ENCODE data around the gene KAT8.
"Not testable (repeated sequence)": the region's sequence is repeated elsewhere in the genome, so short reads cannot be mapped to it uniquely, and the experiment has no call there.

KAT8 gene

GRCh38 chr16:31133046-31133501 is 15.6 kb downstream of the KAT8 start:
- no peak for DNase-seq

- DNase-seq: no peak
These were observed 16.7 kb downstream of the KAT8 start for GRCh38 chr16:31134091-31134571.

GRCh38 chr16:31134625-31135534 is 17.4 kb downstream of the KAT8 start:
- no peak for DNase-seq

- DNase-seq: no peak
These were observed 18.2 kb downstream of the KAT8 start, which contains the start of gene PRSS8 for GRCh38 chr16:31135535-31136286. TSS of gene PRSS8 (minus strand) at chr16:31135727. CDS start at chr16:31135498, 229 bp downstream.

GRCh38 chr16:31136287-31136662 is 18.8 kb downstream of the KAT8 start:
- no peak for DNase-seq

GRCh38 chr16:31136822-31137499 is 19.5 kb downstream of the KAT8 start:
- not testable (repeated sequence) for DNase-seq

GRCh38 chr16:31138621-31139578 is 21.4 kb downstream of the KAT8 start:
- DNase-seq: no peak

GRCh38 chr16:31141071-31141469 is 23.6 kb downstream of the KAT8 start:
- not testable (repeated sequence) for DNase-seq

GRCh38 chr16:31141489-31142108 is 24.1 kb downstream of the KAT8 start:
- no peak for DNase-seq

- DNase-seq: peak; percentile 97 to 99
These were observed 24.9 kb downstream of the KAT8 start for GRCh38 chr16:31142109-31143010.

- no peak for DNase-seq
These were observed 25.7 kb downstream of the KAT8 start for GRCh38 chr16:31143011-31143693.

GRCh38 chr16:31143694-31144148 is 26.3 kb downstream of the KAT8 start:
- no peak for DNase-seq

GRCh38 chr16:31144418-31144817 is 27.0 kb downstream of the KAT8 start:
- DNase-seq: not testable (repeated sequence)

GRCh38 chr16:31145398-31145990 is 28.0 kb downstream of the KAT8 start:
- DNase-seq: no peak

GRCh38 chr16:31147574-31147973 is 30.1 kb downstream of the KAT8 start:
- no peak for DNase-seq

GRCh38 chr16:31148281-31148728 is 30.8 kb downstream of the KAT8 start:
- DNase-seq: no peak

- DNase-seq: no peak
These were observed 31.4 kb downstream of the KAT8 start for GRCh38 chr16:31148896-31149295.

- no peak for DNase-seq
These were observed 31.9 kb downstream of the KAT8 start for GRCh38 chr16:31149332-31149731.
